T47D (cell line): Measurements from ENCODE around the gene PRSS33.

Source experiments
- DNase-seq, 2 experiments: peaks; one replicate each; pipeline versions ENCODE4 v3.0.0 to v3.0.0-alpha.2; 2011 to 2012; ENCODE audit warnings: low read depth in 1 of 2, low spot score in 1 of 2
- JUND ChIP-seq: IDR thresholded peaks from 2 replicates; pipeline ENCODE4 v1.6.1; 2012; ENCODE audit warnings: low read depth
- in situ Hi-C: cut with HindIII; loops from 2 replicates; pipeline ENCODE4 v1.10.0; 2016; ENCODE audit warnings: low sequenced_read_pairs, low pct_unique_long_range_greater_than_20kb

PRSS33 gene

GRCh38 chr16:2752035-2752849 lies 35.1 kb downstream of the PRSS33 start, which contains the start of gene SRRM2:
Gene SRRM2 (plus strand): TSS chr16:2752638. CDS start chr16:2756365, 3,727 bp downstream.
- in situ Hi-C loops = no loop called here
- TF ChIP-seq JUND = no peak
- peak; percentile 95 to 97 for DNase-seq

DNA sequence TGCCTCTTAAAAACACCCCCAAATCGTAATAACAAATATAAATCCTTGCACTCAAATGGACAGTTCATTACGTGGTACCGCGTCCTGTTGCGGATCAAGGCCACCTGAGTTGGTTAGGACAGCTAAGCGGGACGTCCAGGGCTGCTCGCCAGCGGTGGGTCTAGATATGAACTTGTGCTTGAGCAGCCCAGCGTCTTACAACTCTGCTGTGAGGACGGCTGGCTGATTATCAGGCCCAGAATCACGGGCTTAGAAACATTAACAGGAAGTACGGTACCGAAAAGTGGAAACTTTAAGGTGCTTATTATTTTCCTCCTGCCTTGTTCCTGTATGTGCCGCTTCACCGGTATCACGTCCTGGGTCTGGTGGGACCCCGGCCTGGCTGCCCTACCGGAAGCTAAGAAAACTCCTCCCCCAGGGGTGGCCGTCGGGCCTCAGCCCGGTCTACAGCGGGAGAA lies 35.8 kb downstream of the PRSS33 start:
- peak; percentile 39 to 59 for DNase-seq
- in situ Hi-C loops = no loop called here
- TF ChIP-seq JUND = no peak

DNA sequence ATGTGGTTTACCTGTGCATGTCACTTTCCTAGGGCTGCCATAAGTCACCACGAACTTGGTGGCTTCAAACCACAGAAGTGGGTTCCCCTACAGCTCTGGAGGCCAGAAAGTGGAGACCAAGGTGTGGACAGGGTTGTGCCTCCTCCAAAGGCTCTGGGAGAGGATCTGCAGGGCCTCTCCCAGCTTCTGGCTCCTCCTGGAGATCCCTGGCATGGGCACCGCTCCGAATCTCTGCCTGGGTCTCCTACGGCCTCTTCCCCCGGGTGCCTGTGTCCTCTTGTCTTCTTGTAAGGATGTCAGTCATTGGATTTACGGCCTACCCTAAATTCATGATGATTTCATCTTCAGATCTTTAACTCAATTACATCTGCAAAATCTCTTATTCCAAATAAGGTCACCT lies 37.4 kb downstream of the PRSS33 start:
- TF ChIP-seq JUND = no peak
- in situ Hi-C loops = no loop called here

GRCh38 chr16:2749476-2749875 lies 37.9 kb downstream of the PRSS33 start:
- in situ Hi-C loops = no loop called here
- DNase-seq = no peak
- no peak for TF ChIP-seq JUND

More for the DNA sequence above, 37.4 kb downstream of the PRSS33 start:
- DNase-seq = no peak

DNA sequence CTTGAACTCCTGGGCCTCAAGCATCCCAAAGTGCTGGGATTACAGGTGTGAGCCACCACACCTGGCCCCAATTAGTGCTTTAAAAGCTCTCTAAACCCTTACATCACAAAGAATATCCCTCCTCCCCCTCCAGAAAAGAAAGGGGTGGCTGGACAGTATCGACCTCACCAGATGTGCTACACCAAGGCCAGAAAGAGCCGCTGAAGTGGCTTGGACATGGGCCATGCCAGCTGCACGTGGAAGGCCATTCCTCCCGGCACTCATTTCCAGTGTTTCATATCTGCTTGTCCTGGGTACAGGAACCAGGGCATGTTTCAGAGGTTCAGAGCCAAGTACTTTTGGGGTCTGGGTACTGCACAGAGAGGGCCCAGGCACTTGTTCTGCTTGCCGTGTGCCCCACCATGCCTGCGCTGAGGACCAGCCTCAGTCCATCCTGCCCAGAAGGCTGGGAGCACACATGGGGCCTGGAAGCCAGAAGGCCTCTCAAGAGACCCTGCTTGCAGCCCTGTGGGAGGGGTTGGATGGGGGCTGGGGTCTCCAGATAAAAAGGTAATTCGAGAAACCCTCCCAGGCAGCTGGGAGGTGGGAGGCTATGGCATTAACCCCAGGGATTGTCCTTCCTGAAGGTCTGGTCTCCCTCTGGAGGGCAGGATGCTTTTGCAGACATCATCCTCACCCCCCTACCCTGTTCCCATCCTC lies 38.5 kb downstream of the PRSS33 start:
- in situ Hi-C loops = no loop called here
- DNase-seq = no peak
- no peak for TF ChIP-seq JUND

- in situ Hi-C loops = no loop called here
- no peak for DNase-seq
- TF ChIP-seq JUND = no peak
Observed at GRCh38 chr16:2745961-2746360, 41.4 kb downstream of the PRSS33 start.

- no peak for TF ChIP-seq JUND
- in situ Hi-C loops = no loop called here
- no peak for DNase-seq
Observed at GRCh38 chr16:2745116-2745890, 42.1 kb downstream of the PRSS33 start.

- TF ChIP-seq JUND = no peak
- in situ Hi-C loops = no loop called here
- DNase-seq = peak in 1 of 2 experiments; percentile 43
Observed at GRCh38 chr16:2744711-2745110, 42.6 kb downstream of the PRSS33 start.

GRCh38 chr16:2743007-2743810 lies 44.2 kb downstream of the PRSS33 start:
- in situ Hi-C loops = no loop called here
- no peak for DNase-seq
- no peak for TF ChIP-seq JUND

DNA sequence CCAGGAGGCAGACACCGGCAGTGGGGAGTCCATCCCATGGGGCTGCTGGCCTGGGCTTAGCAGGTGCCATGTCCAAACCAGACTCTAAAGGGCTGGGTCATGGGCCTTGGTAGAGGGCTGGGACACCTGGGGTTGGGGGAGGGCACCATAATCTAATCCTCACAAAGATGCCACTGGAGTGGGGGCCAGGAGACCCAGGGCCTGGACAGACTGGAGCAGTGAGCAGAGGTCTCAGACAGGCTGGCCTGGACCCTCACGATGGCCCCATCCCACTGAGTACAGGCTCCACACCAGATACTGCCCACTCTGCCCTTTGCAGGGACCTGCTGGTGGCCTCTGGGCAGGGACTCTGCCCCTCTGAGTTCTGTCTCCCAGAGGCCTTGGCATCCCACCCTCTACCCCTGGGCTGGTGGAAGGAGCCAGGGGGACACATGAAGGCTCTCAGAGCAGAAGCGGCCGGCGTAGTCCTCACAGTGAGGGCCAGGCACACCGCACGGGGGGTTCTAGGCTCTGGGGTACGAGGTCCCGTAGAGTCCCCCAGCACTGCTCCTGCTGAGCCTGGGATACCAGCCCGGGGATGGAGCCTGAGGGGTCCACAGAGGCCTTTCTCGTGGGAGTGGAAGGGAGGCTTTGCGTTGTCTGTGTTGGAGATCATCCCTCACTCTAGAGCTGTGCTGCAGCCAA lies 44.9 kb downstream of the PRSS33 start:
- in situ Hi-C loops = no loop called here
- no peak for TF ChIP-seq JUND
- no peak for DNase-seq

DNA sequence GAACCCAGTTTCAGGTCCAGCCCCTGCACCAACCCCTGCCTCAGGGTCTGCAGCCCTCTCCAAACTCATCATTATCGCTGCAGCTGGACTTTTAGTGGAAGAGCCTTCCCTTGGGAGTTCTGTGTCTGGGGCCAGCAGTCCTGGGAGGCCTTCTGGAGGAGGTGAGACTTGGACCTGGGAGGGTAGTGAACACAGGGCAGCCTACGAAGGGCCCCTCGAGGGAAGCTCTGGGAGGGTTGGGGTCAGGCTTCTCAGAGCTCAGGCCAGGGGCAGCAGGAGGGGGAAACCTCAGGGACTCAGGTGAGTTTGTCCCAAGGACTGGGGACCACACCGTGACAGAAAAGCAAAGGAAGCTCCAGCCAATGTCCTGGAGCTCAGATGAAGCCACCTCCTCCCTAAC lies 46.2 kb downstream of the PRSS33 start:
- no peak for DNase-seq
- TF ChIP-seq JUND = no peak
- in situ Hi-C loops = no loop called here
